Endodermal cell (in vitro differentiated cells): ENCODE measurements around the gene RPS24. TPM values are rescaled to one million over a fixed set of nuclear protein-coding genes. Genes with fewer than 3 reads are reported as not detected.

Experiments
- DNase-seq: peaks from one replicate; pipeline ENCODE4 v3.0.0-alpha.2; 2017
- H3K27ac ChIP-seq: 2 replicates; pipeline ENCODE4 v1.5.1; 2013; ENCODE audit warnings: mild to moderate bottlenecking, low read depth, low read length, moderate library complexity
- H3K27me3 ChIP-seq: 2 replicates; pipeline ENCODE4 v1.6.1; 2013; ENCODE audit warnings: mild to moderate bottlenecking, low read length, moderate library complexity; ENCODE audit not compliant: insufficient read depth, control insufficient read depth, poor library complexity, severe bottlenecking
- H3K36me3 ChIP-seq: 2 replicates; pipeline ENCODE4 v1.7.0; 2013; ENCODE audit warnings: mild to moderate bottlenecking, low read length, moderate library complexity; ENCODE audit not compliant: control insufficient read depth, insufficient read depth
- H3K4me1 ChIP-seq: one replicate; pipeline ENCODE4 v1.7.0; 2013; ENCODE audit warnings: low read length; ENCODE audit not compliant: control insufficient read depth, insufficient read depth
- H3K4me3 ChIP-seq: 2 replicates; pipeline ENCODE4 v1.5.1; 2013; ENCODE audit warnings: mild to moderate bottlenecking, low read length, moderate library complexity
- H3K9ac ChIP-seq: 2 replicates; pipeline ENCODE4 v1.6.1; 2013; ENCODE audit warnings: mild to moderate bottlenecking, low read length, moderate library complexity; ENCODE audit not compliant: poor library complexity, severe bottlenecking; ENCODE audit errors: extremely low read depth
- H3K9me3 ChIP-seq: 2 replicates; pipeline ENCODE4 v1.6.1; 2013; ENCODE audit warnings: mild to moderate bottlenecking, low read length, moderate library complexity; ENCODE audit not compliant: control insufficient read depth
- H3K27ac Mint-ChIP-seq: 2 replicates; pipeline ENCODE4 v1.8.0; 2020; ENCODE audit warnings: mixed read lengths
- H3K27me3 Mint-ChIP-seq: 2 replicates; pipeline ENCODE4 v1.8.0; 2021; ENCODE audit warnings: mild to moderate bottlenecking, mixed read lengths; ENCODE audit not compliant: insufficient read depth
- H3K36me3 Mint-ChIP-seq: 2 replicates; pipeline ENCODE4 v1.8.0; 2020; ENCODE audit warnings: low read depth, mixed read lengths
- H3K4me1 Mint-ChIP-seq: 2 replicates; pipeline ENCODE4 v1.8.0; 2020; ENCODE audit warnings: mixed read lengths
- H3K4me3 Mint-ChIP-seq: 2 replicates; pipeline ENCODE4 v1.8.0; 2020; ENCODE audit warnings: mild to moderate bottlenecking, moderate library complexity, mixed read lengths
- H3K9me3 Mint-ChIP-seq: 2 replicates; pipeline ENCODE4 v1.8.0; 2020; ENCODE audit warnings: mild to moderate bottlenecking, mixed read lengths
- CTCF ChIP-seq: fragments of 200-600 bp; sonication (generic); conservative IDR thresholded peaks from 2 replicates; pipeline ENCODE4 v1.5.0; 2021; ENCODE audit warnings: antibody characterized with exemption, mild to moderate bottlenecking
- WGBS, 2 experiments: methylation state at CpG; one replicate each; pipeline versions ENCODE4 v1.1.5 to v1.1.7; 2013; ENCODE audit warnings: missing lambda C conversion rate in 2 of 2, mixed read lengths in 1 of 2; ENCODE audit not compliant: insufficient coverage in 1 of 2, insufficient read length in 1 of 2; 5-methylcytosine and 5-hydroxymethylcytosine counted together
- total RNA-seq, 2 donors: library from RNA; stranded (reverse); fragmentation: NEBNext Ultra II Directional in 1 of 2; extraction: Animal tissue kit (Norgen Biotek cat#: 25700) in 1 of 2; gene quantifications; 2 replicates in 1 of 2; 3 replicates in 1 of 2; pipeline ENCODE4 v1.2.1, GENCODE V29; 2021

Gene RPS24
- total RNA-seq, 2 donors from 2014 or later, result 1,695 to 1,720 TPM

GRCh38 chr10:78042058-78042751, 8.5 kb downstream of the RPS24 start:
- no peak overlapping the region for H3K27ac ChIP-seq
- peak overlapping the region; percentile 31 for H3K27ac Mint-ChIP-seq
- H3K36me3 Mint-ChIP-seq, result peaks cover 56% of the 10 kb centered on the region
- no peak for TF ChIP-seq CTCF
- no peak overlapping the region for H3K9ac ChIP-seq
- peaks cover 19% of the 10 kb centered on the region for H3K4me1 Mint-ChIP-seq
- peaks cover 7% of the 10 kb centered on the region for H3K4me1 ChIP-seq
- DNase-seq, result no peak
- no peak overlapping the region for H3K4me3 Mint-ChIP-seq
- H3K36me3 ChIP-seq, result peaks cover 56% of the 10 kb centered on the region
- no peaks in the 10 kb centered on the region for H3K27me3 Mint-ChIP-seq
- no peaks in the 10 kb centered on the region for H3K9me3 ChIP-seq
- no peaks in the 10 kb centered on the region for H3K27me3 ChIP-seq
- H3K9me3 Mint-ChIP-seq, result no peaks in the 10 kb centered on the region
- 79 to 80% methylated on average over 1 to 2 of the region's 2 CpGs for WGBS, 2 experiments
- no peak overlapping the region for H3K4me3 ChIP-seq

GRCh38 chr10:78042752-78043104, 9.1 kb downstream of the RPS24 start:
- no peak overlapping the region for H3K27ac Mint-ChIP-seq

GRCh38 chr10:78044179-78044578, 10.5 kb downstream of the RPS24 start:
- Mint-ChIP-seq H3K36me3 (peaks cover 37% of the 10 kb centered on the region), H3K9me3 (no peaks in the 10 kb centered on the region), H3K4me1 (peaks cover 11% of the 10 kb centered on the region), H3K27ac (no peak overlapping the region), H3K4me3 (no peak overlapping the region), H3K27me3 (no peaks in the 10 kb centered on the region)
- H3K4me1 ChIP-seq, result peaks cover 1% of the 10 kb centered on the region
- H3K27ac ChIP-seq, result no peak overlapping the region
- H3K27me3 ChIP-seq, result no peaks in the 10 kb centered on the region
- no peak overlapping the region for H3K4me3 ChIP-seq
- H3K36me3 ChIP-seq, result peaks cover 36% of the 10 kb centered on the region
- no peaks in the 10 kb centered on the region for H3K9me3 ChIP-seq
- H3K9ac ChIP-seq, result no peak overlapping the region
- DNase-seq, result no peak
- TF ChIP-seq CTCF, result no peak

More at GRCh38 chr10:78042752-78043104, 9.1 kb downstream of the RPS24 start:
- H3K9me3 Mint-ChIP-seq, result no peaks in the 10 kb centered on the region
- Histone ChIP-seq H3K27ac (no peak overlapping the region), H3K9ac (no peak overlapping the region), H3K36me3 (peaks cover 51% of the 10 kb centered on the region), H3K4me3 (no peak overlapping the region), H3K27me3 (no peaks in the 10 kb centered on the region), H3K4me1 (peaks cover 4% of the 10 kb centered on the region), H3K9me3 (no peaks in the 10 kb centered on the region)
- no peak overlapping the region for H3K4me3 Mint-ChIP-seq
- no peak for TF ChIP-seq CTCF
- H3K36me3 Mint-ChIP-seq, result peaks cover 51% of the 10 kb centered on the region
- no peaks in the 10 kb centered on the region for H3K27me3 Mint-ChIP-seq
- no peak for DNase-seq
- peaks cover 17% of the 10 kb centered on the region for H3K4me1 Mint-ChIP-seq
- WGBS, 2 experiments, result 93 to 100% methylated on average over 4 to 6 of the region's 6 CpGs
